Peyer's patch (tissue), 4 donors: ENCODE data around the gene TMEM178B.

ENCODE experiments used
- CTCF ChIP-seq, 6 experiments: fragments of 450-650 bp in 4 of 6; fragments of 200-600 bp in 2 of 6; sonication (generic) in 1 of 6; IDR thresholded peaks; one replicate each; pipeline ENCODE4 v1.5.1; 2017 to 2019; ENCODE audit warnings: antibody characterized with exemption in 6 of 6, mild to moderate bottlenecking in 3 of 6, moderate library complexity in 1 of 6
- POLR2A ChIP-seq, 2 donors: fragments of 450-650 bp; IDR thresholded peaks; one replicate each; pipeline ENCODE4 v1.5.1; 2017; ENCODE audit warnings: antibody characterized with exemption in 2 of 2, mild to moderate bottlenecking in 2 of 2, moderate library complexity in 2 of 2

GRCh38 chr7:141317033-141317585, 243.2 kb downstream of the TMEM178B start:
- TF ChIP-seq POLR2A (IDR thresholded peaks at IDR 0.05): no peak
- no peak for TF ChIP-seq CTCF (IDR thresholded peaks at IDR 0.05)
